Transverse colon (tissue), 3 donors: ENCODE data around the gene FGGY.
"Not testable (repeated sequence)": the region's sequence is repeated elsewhere in the genome, so short reads cannot be mapped to it uniquely, and the experiment has no call there.

Experiments
- EP300 ChIP-seq: sonication (generic); formaldehyde crosslinking; IDR thresholded peaks from one replicate; pipeline ENCODE4 v1.6.1; 2017; ENCODE audit warnings: antibody characterized with exemption, low read depth
- POLR2A ChIP-seq: fragments of 450-650 bp; IDR thresholded peaks from one replicate; pipeline ENCODE4 v1.6.1; 2016; ENCODE audit warnings: antibody characterized with exemption, mild to moderate bottlenecking, moderate library complexity
- TF ChIP-seq, protein P1 (sequence below), 5 experiments: fragments of 200-600 bp in 3 of 5; fragments of 450-650 bp in 2 of 5; sonication (generic) in 3 of 5; IDR thresholded peaks; 1 replicate in 2 of 5; 2 replicates in 3 of 5; pipeline ENCODE4 v1.5.1; 2016 to 2017; ENCODE audit warnings: antibody characterized with exemption in 5 of 5, inconsistent platforms in 3 of 5, mild to moderate bottlenecking in 2 of 5, moderate library complexity in 1 of 5

DNA sequence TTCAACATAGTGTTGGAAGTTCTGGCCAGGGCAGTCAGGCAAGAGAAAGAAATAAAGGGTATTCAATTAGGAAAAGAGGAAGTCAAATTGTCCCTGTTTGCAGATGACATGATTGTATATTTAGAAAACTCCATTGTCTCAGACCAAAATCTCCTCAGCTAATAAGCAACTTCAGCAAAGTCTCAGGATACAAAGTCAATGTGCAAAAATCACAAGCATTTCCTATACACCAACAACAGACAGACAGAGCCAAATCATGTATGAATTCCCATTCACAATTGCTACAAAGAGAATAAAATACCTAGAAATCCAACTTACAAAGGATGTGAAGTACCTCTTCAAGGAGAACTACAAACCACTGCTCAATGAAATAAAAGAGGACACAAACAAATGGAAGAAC is 168.6 kb downstream of the FGGY start:
- not testable (repeated sequence) for TF ChIP-seq POLR2A, EP300
- TF ChIP-seq, protein P1, sequence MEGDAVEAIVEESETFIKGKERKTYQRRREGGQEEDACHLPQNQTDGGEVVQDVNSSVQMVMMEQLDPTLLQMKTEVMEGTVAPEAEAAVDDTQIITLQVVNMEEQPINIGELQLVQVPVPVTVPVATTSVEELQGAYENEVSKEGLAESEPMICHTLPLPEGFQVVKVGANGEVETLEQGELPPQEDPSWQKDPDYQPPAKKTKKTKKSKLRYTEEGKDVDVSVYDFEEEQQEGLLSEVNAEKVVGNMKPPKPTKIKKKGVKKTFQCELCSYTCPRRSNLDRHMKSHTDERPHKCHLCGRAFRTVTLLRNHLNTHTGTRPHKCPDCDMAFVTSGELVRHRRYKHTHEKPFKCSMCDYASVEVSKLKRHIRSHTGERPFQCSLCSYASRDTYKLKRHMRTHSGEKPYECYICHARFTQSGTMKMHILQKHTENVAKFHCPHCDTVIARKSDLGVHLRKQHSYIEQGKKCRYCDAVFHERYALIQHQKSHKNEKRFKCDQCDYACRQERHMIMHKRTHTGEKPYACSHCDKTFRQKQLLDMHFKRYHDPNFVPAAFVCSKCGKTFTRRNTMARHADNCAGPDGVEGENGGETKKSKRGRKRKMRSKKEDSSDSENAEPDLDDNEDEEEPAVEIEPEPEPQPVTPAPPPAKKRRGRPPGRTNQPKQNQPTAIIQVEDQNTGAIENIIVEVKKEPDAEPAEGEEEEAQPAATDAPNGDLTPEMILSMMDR (IDR thresholded peaks at IDR 0.05), result not testable (repeated sequence)
